CD14-positive monocyte (primary cell): ENCODE data around the gene KIF16B. TPM values are rescaled to one million over a fixed set of nuclear protein-coding genes. Genes with fewer than 3 reads are reported as not detected.
A peak's percentile ranks its signal among the peaks of the same experiment; 100 is the strongest.

Experiments used
- DNase-seq, 3 donors: peaks; one replicate each; pipeline ENCODE4 v3.0.0-alpha.2; 2011 to 2022
- H2AFZ ChIP-seq: 2 replicates; pipeline ENCODE4 v1.6.0; 2012; ENCODE audit warnings: mild to moderate bottlenecking, low read depth, low read length, inconsistent platforms; ENCODE audit not compliant: insufficient read depth, poor library complexity, severe bottlenecking
- H3K27ac ChIP-seq, 2 donors: 1 replicate in 1 of 2; 2 replicates in 1 of 2; pipeline ENCODE4 v1.5.1; 2012 to 2013; ENCODE audit warnings: low read length in 2 of 2, control low read depth in 1 of 2, inconsistent platforms in 1 of 2, low read depth in 1 of 2, mild to moderate bottlenecking in 1 of 2
- H3K27me3 ChIP-seq, 2 donors: one replicate each; pipeline versions ENCODE4 v1.6.0 to v1.6.1; 2011 to 2013; ENCODE audit warnings: low read length in 2 of 2; ENCODE audit not compliant: control insufficient read depth in 2 of 2, insufficient read depth in 2 of 2
- H3K36me3 ChIP-seq, 2 donors: replicated peaks in 1 of 2; 1 replicate in 1 of 2; 2 replicates in 1 of 2; pipeline versions ENCODE4 v1.5.1 to v1.6.1; 2012 to 2013; ENCODE audit warnings: low read length in 2 of 2, control low read depth in 1 of 2, inconsistent platforms in 1 of 2, mild to moderate bottlenecking in 1 of 2; ENCODE audit not compliant: insufficient read depth in 2 of 2, control insufficient read depth in 1 of 2
- H3K4me1 ChIP-seq, 2 donors: 1 replicate in 1 of 2; 2 replicates in 1 of 2; pipeline versions ENCODE4 v1.5.1 to v1.6.1; 2012 to 2013; ENCODE audit warnings: low read length in 2 of 2, control low read depth in 1 of 2, inconsistent platforms in 1 of 2, mild to moderate bottlenecking in 1 of 2, moderate library complexity in 1 of 2; ENCODE audit not compliant: insufficient read depth in 2 of 2, control insufficient read depth in 1 of 2
- H3K4me2 ChIP-seq: replicated peaks from 2 replicates; pipeline ENCODE3; 2012; ENCODE audit warnings: low read length, moderate library complexity, mild to moderate bottlenecking; ENCODE audit not compliant: poor library complexity, severe bottlenecking; ENCODE audit errors: extremely low read depth
- H3K4me3 ChIP-seq, 3 experiments: fragments of 200-600 bp in 1 of 3; sonication (generic) in 1 of 3; replicated peaks in 1 of 3; 1 replicate in 2 of 3; 2 replicates in 1 of 3; pipeline ENCODE4 v1.5.1; 2011 to 2013; ENCODE audit warnings: low read length in 3 of 3, mild to moderate bottlenecking in 3 of 3, control low read depth in 2 of 3, low read depth in 2 of 3, inconsistent platforms in 1 of 3, moderate library complexity in 1 of 3
- H3K79me2 ChIP-seq: 2 replicates; pipeline ENCODE4 v1.6.0; 2012; ENCODE audit warnings: mild to moderate bottlenecking, control low read depth, inconsistent platforms, low read length, moderate library complexity; ENCODE audit not compliant: insufficient read depth
- H3K9ac ChIP-seq: 2 replicates; pipeline ENCODE4 v1.6.0; 2017; ENCODE audit warnings: low read length, mild to moderate bottlenecking; ENCODE audit not compliant: insufficient read depth, poor library complexity, severe bottlenecking
- H3K9me3 ChIP-seq, 2 donors: replicated peaks in 1 of 2; 1 replicate in 1 of 2; 2 replicates in 1 of 2; pipeline versions ENCODE4 v1.5.1 to v1.6.1; 2012 to 2013; ENCODE audit warnings: low read length in 2 of 2, control low read depth in 1 of 2; ENCODE audit not compliant: control insufficient read depth in 1 of 2, insufficient read depth in 1 of 2
- H4K20me1 ChIP-seq: 2 replicates; pipeline ENCODE4 v1.6.0; 2012; ENCODE audit warnings: mild to moderate bottlenecking, low read length, control low read depth, moderate library complexity; ENCODE audit not compliant: insufficient read depth
- H3K27ac Mint-ChIP-seq, 7 donors: one replicate each; pipeline ENCODE4 v1.8.0; 2020; ENCODE audit warnings: mild to moderate bottlenecking in 7 of 7, mixed read lengths in 7 of 7, moderate library complexity in 6 of 7, inconsistent platforms in 2 of 7
- H3K27me3 Mint-ChIP-seq, 3 donors: one replicate each; pipeline ENCODE4 v1.8.0; 2021 to 2022; ENCODE audit warnings: low read depth in 3 of 3, mild to moderate bottlenecking in 3 of 3, mixed read lengths in 3 of 3, moderate library complexity in 3 of 3, inconsistent platforms in 1 of 3
- H3K36me3 Mint-ChIP-seq, 2 donors: one replicate each; pipeline ENCODE4 v1.8.0; 2020; ENCODE audit warnings: mixed read lengths in 2 of 2, inconsistent platforms in 1 of 2, mild to moderate bottlenecking in 1 of 2
- H3K4me1 Mint-ChIP-seq: one replicate; pipeline ENCODE4 v1.8.0; 2020; ENCODE audit warnings: mild to moderate bottlenecking, mixed read lengths
- H3K4me3 Mint-ChIP-seq, 2 donors: one replicate each; pipeline ENCODE4 v1.8.0; 2020; ENCODE audit warnings: mild to moderate bottlenecking in 2 of 2, mixed read lengths in 2 of 2, moderate library complexity in 1 of 2
- H3K9me3 Mint-ChIP-seq, 7 donors: one replicate each; pipeline ENCODE4 v1.8.0; 2020 to 2022; ENCODE audit warnings: mixed read lengths in 7 of 7, mild to moderate bottlenecking in 6 of 7, moderate library complexity in 6 of 7, inconsistent platforms in 2 of 7
- CTCF ChIP-seq: fragments of 200-600 bp; IDR thresholded peaks from one replicate; pipeline ENCODE4 v1.8.0; 2022; ENCODE audit warnings: antibody characterized with exemption, mild to moderate bottlenecking
- WGBS: methylation state at CpG from one replicate; pipeline ENCODE4 v1.1.5; 2013; ENCODE audit warnings: missing lambda C conversion rate; ENCODE audit not compliant: insufficient coverage; 5-methylcytosine and 5-hydroxymethylcytosine counted together
- intact Hi-C, 2 donors: fragments of 100-400 bp; cut with micrococcal nuclease; formaldehyde crosslinking; loops; one replicate each; pipeline versions ENCODE4 v1.15.0 to v1.15.1; 2023
- polyA plus RNA-seq, 3 donors: library from polyadenylated mRNA; depleted of rRNA in 1 of 3; unstranded in 2 of 3; stranded (reverse) in 1 of 3; fragments of 300-500 nt in 2 of 3; fragments of >200 nt in 1 of 3; fragmentation: Illumina TruSeq in 2 of 3; gene quantifications; 1 replicate in 2 of 3; 2 replicates in 1 of 3; pipeline ENCODE4 v1.2.3, GENCODE V29; 2012 to 2021

The KIF16B gene
- polyA plus RNA-seq, 3 donors: 0.89 to 2.9 (median 2.8) TPM

DNA sequence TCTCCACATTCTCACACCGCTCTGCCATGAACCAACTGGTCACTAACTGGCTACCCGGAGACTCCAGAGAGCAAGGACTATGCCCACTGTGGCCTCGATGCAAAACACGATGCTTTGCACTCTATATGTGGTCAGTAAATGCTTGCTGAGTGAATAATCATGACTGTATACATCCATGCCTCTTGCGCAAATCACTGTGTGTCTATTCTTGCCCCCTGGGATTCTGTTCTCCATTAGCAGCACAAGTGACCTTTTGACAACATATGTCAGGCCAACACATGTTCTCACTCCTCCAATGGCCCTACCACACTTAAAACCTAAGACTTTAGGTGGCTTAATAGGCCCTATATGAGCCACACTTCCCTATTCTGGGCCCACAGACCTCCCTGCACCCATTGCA is 16.9 kb downstream of the KIF16B start:
- Histone ChIP-seq H3K27me3 (no peaks in the 10 kb centered on the region), H3K4me2 (no peak overlapping the region), H4K20me1 (no peaks in the 10 kb centered on the region), H3K79me2 (no peaks in the 10 kb centered on the region), H3K9ac (no peak overlapping the region), H3K36me3 (no peaks in the 10 kb centered on the region), H3K27ac (no peak overlapping the region), H2AFZ (no peak overlapping the region), H3K4me3 (no peak overlapping the region), H3K4me1 (no peaks in the 10 kb centered on the region), H3K9me3 (peaks cover 0 to 9% of the 10 kb centered on the region in 2 donors)
- intact Hi-C loops: no loop called here
- Mint-ChIP-seq H3K4me3 (no peak overlapping the region), H3K27me3 (peaks cover 0 to 5% (median 1%) of the 10 kb centered on the region in 3 donors), H3K9me3 (peaks cover 0 to 9% (median 6%) of the 10 kb centered on the region in 7 donors), H3K4me1 (peaks cover 13% of the 10 kb centered on the region), H3K36me3 (no peaks in the 10 kb centered on the region), H3K27ac (peak overlapping the region in 2 of 7 donors; percentile 19 to 21)
- TF ChIP-seq CTCF: no peak
- WGBS: 86% methylated on average over 1 of the region's 5 CpGs
- DNase-seq: no peak

- H3K4me2 ChIP-seq: no peak overlapping the region
- TF ChIP-seq CTCF: no peak
- H3K79me2 ChIP-seq: no peaks in the 10 kb centered on the region
- DNase-seq: no peak
- Mint-ChIP-seq H3K9me3 (peaks cover 0 to 9% (median 7%) of the 10 kb centered on the region in 7 donors), H3K27me3 (peaks cover 0 to 5% (median 1%) of the 10 kb centered on the region in 3 donors), H3K36me3 (no peaks in the 10 kb centered on the region), H3K4me1 (peaks cover 13% of the 10 kb centered on the region), H3K27ac (peak overlapping the region in 1 of 7 donors; percentile 19), H3K4me3 (no peak overlapping the region)
- no peak overlapping the region for H3K9ac ChIP-seq
- H3K9me3 ChIP-seq: peaks cover 0 to 9% of the 10 kb centered on the region in 2 donors
- H2AFZ ChIP-seq: no peak overlapping the region
- H3K27me3 ChIP-seq: no peaks in the 10 kb centered on the region
- H4K20me1 ChIP-seq: no peaks in the 10 kb centered on the region
- H3K36me3 ChIP-seq: no peaks in the 10 kb centered on the region
- no peak overlapping the region for H3K4me3 ChIP-seq
- no peaks in the 10 kb centered on the region for H3K4me1 ChIP-seq
- H3K27ac ChIP-seq: no peak overlapping the region
- intact Hi-C loops: no loop called here
These were observed 17.5 kb downstream of the KIF16B start for GRCh38 chr20:16555754-16556153.
